Measurements from ENCODE around the gene PAWR.
"Not testable (repeated sequence)": the region's sequence is repeated elsewhere in the genome, so short reads cannot be mapped to it uniquely, and the experiment has no call there.

The PAWR gene

DNA sequence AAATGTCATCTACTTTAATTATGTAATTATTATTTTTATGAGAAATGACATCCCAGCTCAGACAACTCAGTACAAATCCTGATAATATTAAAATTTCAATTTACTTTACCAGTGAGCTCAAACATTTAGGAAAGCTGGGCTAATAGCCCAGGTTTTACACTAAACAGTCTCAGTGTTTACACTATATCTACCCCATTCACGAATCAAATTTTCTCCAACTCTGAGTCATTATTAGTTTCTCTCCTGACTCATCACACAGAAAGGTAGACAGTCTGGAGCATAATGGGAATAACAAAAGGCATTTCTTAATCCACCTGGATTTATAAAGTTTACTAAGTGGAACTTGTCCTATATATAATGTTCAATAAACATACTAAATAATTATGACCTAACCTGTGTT, 5.7 kb downstream of the PAWR start:
- DNase-seq: no peak

- not testable (repeated sequence) for DNase-seq
Measured at GRCh38 chr12:79684338-79684737, 6.4 kb downstream of the PAWR start.

GRCh38 chr12:79682593-79682992, 8.2 kb downstream of the PAWR start:
- no peak for DNase-seq

DNA sequence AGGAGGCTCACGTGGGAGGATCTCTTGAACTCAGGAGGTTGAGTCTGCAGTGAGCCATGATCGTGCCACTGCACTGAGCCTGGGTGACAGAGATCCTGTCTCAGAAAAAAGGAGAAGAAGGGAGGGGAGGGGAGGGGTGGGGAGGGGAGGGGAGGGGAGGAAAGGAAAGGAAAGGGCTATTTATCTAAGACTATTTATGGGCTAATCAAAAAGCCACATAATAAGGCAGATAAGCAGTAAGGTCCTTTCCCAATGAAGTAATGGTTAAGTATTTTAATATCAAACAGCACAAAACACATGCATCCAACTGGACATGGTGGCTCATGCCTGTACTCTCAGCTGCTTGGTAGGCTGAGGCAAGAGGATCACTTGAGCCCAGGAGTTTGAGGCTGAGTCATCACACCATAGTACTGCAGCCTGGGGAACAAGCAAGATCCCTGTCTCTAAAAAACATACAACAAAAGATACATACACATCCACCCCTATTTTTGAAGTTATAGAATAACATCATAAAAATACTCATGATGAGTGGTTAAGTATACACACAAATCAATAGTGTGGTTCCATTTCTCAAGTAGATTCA, 9.7 kb downstream of the PAWR start:
- DNase-seq: no peak

GRCh38 chr12:79680051-79680450, 10.7 kb downstream of the PAWR start:
- DNase-seq: no peak

GRCh38 chr12:79678306-79678705, 12.5 kb downstream of the PAWR start:
- no peak for DNase-seq

DNA sequence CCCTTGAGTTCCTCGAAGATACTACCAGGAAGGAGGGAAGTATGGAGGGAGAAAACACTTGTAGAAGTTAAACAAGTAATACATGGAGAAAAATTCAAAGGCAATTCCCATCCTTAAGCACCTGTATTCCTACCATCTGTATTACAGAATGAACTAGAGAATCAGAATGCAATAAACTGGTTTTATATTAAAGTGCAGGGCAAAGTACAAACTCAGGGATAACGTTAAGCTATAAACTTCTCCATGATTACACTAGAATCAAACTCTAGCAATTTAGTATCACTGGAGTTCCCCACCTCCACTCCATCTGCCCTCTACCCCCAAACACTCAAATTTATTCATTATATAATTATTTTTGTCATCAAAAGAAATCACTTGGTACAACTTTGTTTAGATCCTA, 13.1 kb downstream of the PAWR start:
- DNase-seq: no peak

DNA sequence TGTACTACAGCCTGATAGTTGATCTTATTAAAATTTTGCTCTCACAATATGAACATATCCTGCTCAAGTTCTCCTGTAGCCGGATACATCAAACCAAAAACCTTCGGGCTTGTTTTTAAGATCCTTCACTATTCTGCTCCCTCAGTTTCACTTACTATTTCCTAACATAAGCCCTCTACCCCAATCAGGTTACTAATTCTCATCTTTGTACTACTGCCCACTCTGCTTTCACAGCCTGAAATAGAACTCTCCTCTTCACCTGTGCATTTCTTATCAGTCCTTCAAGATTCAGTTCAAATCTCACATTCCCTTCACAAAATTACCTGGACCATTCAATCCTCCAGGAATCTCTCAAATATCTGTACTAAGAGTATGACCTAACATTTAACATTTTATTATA, 14.2 kb downstream of the PAWR start:
- DNase-seq: no peak

DNA sequence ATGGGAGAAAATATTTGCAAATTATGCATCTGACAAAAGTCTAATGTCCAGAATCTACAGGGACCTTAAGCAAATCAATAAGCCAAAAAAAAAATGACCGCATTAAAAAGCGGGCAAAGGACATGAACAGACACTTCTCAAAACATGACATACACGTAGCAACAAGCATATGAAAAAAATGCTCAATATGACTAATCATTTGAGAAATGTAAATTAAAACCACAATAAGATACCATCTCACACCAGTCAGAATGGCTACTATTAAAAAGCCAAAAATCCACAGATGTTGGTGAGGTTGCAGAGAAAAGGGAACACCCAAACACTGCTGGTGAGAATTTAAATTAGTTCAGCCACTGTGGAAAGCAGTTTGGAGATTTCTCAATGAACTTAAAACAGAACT, 16.1 kb downstream of the PAWR start:
- no peak for DNase-seq

DNA sequence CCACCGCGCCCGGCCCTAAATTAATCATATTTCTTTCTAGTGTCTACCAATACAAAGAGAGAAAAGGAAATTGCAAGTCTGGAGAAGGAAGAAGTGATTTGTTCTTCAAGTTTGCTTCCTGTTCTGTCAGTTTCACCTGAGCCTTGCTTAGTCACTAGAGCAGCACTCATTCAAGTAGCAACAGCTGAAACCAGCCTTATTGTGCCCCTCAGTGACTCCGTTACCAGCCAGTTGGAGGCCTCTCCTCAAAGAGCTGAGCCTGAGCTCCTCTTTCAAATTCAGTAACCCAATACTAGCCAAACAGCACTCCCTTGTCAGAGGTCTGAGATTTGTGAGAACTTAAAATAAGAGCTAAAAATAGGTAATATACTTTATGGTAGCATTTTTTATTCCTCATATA, 17.4 kb downstream of the PAWR start:
- no peak for DNase-seq

DNA sequence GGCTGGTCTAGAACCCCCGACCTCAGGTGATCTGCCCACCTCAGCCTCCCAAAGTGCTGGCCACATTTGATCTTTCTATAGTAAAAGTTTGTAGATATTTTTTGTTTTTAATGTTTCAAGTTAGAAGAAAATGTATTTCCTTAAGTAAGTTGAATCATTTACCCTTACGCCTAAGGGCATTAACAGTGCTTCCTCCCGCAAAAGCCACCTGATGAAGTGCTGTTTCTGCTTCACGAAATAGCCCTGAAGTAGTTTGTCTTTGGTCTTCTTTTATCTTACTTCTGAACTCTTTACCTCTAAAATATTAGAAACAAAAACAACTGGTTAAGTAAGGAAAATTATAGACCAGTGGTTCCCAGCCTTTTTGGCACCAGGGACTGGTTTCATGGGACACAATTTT, 22.7 kb downstream of the PAWR start:
- no peak for DNase-seq

DNA sequence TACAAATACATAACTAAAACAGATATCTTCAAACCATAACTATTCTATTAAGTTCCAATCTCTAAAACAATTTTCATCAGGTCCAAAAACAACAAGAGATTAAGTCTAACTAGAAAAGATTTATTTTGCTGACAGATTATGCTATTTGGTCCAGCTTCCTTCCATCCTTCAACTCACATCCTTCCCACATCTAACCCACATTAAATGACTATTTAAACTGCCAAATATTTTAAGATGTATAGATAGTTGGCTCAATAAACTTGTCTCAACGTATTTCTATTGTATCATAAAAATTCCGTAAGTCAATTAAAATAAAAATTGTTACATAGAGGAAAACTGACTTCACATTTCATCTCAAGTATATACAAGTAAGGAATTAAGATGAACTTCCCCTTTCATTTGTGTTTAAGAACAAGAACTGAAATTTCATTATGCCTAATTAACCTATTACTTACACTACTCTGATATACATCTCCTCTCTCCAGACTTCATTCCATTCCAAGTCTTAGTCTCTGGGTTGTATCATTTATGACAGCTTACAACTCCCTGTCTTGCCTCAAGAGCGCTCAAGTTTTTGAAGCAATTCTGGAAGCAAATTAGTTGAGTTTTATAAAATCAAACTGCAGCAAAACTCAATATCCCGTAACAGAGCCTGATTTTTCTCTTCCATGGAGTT, 25.4 kb downstream of the PAWR start:
- DNase-seq: no peak

GRCh38 chr12:79664518-79664917, 26.2 kb downstream of the PAWR start:
- no peak for DNase-seq

GRCh38 chr12:79662046-79662811, 28.5 kb downstream of the PAWR start:
- DNase-seq: no peak

- no peak for DNase-seq
Measured at GRCh38 chr12:79661629-79662028, 29.1 kb downstream of the PAWR start.

GRCh38 chr12:79659961-79660431, 30.8 kb downstream of the PAWR start:
- DNase-seq: no peak

GRCh38 chr12:79658221-79658620, 32.5 kb downstream of the PAWR start:
- no peak for DNase-seq

GRCh38 chr12:79657136-79657535, 33.6 kb downstream of the PAWR start:
- DNase-seq: no peak

DNA sequence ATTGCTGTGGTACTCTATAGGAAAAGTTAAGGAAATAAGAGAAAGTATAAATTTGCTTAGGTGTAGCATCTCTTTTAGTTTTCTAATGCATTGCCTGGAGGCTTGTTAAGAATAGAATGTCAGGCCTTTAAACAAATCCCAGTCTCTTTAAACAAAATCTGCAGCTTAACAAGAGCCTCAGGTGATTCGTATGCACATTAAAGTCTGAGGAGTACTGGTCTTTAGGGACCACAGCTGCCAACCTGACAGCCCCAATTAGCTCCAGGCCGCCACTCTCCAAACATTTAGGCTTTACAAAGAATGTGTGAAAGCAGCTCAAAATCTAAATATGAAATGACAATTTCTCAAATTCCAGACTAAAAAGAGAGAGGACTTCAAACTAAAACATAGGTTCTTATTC, 35.7 kb downstream of the PAWR start:
- DNase-seq: no peak

GRCh38 chr12:79652521-79652920, 38.2 kb downstream of the PAWR start:
- DNase-seq: no peak

GRCh38 chr12:79650440-79650839, 40.3 kb downstream of the PAWR start:
- DNase-seq: no peak

GRCh38 chr12:79648881-79649280, 41.9 kb downstream of the PAWR start:
- no peak for DNase-seq

DNA sequence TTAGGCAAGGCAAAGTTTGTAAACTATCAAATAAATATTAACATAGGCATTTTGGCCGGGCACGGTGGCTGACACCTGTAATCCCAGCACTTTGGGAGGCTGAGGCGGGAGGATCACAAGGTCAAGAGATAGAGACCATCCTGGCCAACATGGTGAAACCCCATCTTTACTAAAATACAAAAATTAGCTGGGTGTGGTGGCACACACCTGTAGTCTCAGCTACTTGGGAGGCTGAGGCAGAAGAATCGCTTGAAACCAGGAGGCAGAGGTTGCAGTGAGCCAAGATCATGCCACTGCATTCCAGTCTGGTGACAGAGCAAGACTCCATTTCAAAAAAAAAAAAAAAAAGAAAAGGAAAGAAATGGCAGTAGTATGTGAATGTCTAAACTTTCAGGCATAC, 43.9 kb downstream of the PAWR start:
- DNase-seq: not testable (repeated sequence)

- DNase-seq: no peak
Measured at GRCh38 chr12:79645235-79645630, 45.5 kb downstream of the PAWR start.

Data from NCI-H1694 (cell line).